ENCODE results near the gene HMGXB3. TPM values are rescaled to one million over a fixed set of nuclear protein-coding genes. Genes with fewer than 3 reads are reported as not detected.

HMGXB3 gene, protein sequence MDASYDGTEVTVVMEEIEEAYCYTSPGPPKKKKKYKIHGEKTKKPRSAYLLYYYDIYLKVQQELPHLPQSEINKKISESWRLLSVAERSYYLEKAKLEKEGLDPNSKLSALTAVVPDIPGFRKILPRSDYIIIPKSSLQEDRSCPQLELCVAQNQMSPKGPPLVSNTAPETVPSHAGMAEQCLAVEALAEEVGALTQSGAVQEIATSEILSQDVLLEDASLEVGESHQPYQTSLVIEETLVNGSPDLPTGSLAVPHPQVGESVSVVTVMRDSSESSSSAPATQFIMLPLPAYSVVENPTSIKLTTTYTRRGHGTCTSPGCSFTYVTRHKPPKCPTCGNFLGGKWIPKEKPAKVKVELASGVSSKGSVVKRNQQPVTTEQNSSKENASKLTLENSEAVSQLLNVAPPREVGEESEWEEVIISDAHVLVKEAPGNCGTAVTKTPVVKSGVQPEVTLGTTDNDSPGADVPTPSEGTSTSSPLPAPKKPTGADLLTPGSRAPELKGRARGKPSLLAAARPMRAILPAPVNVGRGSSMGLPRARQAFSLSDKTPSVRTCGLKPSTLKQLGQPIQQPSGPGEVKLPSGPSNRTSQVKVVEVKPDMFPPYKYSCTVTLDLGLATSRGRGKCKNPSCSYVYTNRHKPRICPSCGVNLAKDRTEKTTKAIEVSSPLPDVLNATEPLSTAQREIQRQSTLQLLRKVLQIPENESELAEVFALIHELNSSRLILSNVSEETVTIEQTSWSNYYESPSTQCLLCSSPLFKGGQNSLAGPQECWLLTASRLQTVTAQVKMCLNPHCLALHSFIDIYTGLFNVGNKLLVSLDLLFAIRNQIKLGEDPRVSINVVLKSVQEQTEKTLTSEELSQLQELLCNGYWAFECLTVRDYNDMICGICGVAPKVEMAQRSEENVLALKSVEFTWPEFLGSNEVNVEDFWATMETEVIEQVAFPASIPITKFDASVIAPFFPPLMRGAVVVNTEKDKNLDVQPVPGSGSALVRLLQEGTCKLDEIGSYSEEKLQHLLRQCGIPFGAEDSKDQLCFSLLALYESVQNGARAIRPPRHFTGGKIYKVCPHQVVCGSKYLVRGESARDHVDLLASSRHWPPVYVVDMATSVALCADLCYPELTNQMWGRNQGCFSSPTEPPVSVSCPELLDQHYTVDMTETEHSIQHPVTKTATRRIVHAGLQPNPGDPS (N-terminal part only)
- 53.7 and 54.3 TPM in 2 replicates for total RNA-seq (2014; rRNA removed; shearing (Covaris generic))
- 58.1 and 74.9 TPM in 2 replicates for polyA plus RNA-seq (2015; cell fraction: cytosol; rRNA removed)
- polyA plus RNA-seq (2015; cell fraction: nucleus; rRNA removed): 312 and 367 TPM in 2 replicates

DNA sequence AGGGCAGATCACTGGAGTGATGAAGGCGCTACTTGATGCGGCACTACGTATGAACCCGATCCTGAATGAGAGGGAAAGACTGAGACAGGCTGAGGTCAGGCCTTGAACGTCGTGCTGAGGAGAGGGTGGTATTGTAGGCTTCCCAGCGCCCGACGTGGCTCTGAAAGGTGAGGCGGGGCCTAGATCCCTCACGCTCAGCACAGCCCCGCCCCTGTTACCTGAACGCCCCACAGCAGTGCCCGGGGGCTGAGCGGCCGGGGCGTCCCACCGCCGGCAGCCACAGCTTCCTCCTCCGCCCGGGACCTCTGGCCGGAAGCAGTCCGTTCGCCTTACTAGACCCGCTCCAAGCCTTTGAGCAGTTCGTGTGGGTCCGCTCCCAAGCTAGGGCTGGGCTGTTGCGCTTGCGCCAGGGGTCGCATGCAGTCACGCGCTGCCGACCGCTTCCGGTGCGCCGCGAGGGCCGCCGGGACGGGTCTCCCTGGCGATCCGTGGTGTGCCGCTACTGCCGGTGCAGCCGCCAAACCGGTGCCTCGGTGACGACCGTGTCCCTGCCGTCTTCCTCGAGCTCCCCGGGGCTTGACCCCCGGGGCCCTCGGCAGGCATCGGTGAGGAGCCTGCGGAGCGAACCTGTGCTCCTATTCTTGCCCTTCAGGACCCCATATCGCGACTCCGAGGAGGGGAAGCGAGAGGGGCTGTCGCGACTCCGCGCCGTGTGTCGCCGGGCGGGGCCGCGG, at the start of gene HMGXB3, which contains the start of gene TIGD6:
Gene HMGXB3, plus strand, starts transcription at position 484 of the 734 bp plus-strand sequence. CDS start 4,114 bp downstream, outside the sequence.
Gene TIGD6, minus strand, starts transcription at position 399 of the 734 bp plus-strand sequence. CDS start 4,306 bp downstream, outside the sequence.
- DNase-seq (ENCODE audit: low read depth, low spot score): peak; percentile 91
- in situ Hi-C loops (cut with HindIII; ENCODE audit: low pct_unique_long_range_greater_than_20kb, low sequenced_read_pairs): no loop called here

DNA sequence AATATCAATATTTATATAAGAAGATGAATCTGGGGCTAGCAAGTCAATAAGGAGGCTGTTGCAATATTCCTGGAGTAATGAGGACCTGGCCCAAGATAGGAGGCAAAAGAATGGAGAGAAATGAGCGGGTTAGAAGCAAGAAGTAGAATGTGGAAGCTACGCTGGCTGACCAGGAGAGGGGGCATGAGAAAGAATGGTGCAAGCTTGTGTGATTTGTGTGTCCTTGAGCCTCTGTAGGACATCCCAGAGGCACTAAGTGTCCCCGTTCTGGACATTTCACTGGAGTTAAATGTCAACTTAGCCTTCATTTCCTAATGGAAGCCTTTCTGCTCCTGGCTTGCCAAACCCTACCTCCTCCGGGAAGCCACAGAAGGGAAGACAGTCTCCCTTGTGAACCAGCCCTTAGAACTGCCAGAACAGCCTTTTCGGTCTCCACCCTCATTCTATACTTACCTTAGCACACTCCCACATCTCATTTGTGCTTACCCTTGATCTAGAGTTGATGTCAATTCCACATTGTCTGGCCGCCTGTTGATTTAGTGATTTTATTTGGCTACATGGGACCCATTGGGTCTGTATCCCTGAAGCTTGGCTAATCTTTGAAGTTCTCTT, 49.3 kb upstream of the HMGXB3 start:
- DNase-seq (ENCODE audit: low read depth, low spot score): peak; percentile 62
- in situ Hi-C loops (cut with HindIII; ENCODE audit: low pct_unique_long_range_greater_than_20kb, low sequenced_read_pairs): no loop called here

DNA sequence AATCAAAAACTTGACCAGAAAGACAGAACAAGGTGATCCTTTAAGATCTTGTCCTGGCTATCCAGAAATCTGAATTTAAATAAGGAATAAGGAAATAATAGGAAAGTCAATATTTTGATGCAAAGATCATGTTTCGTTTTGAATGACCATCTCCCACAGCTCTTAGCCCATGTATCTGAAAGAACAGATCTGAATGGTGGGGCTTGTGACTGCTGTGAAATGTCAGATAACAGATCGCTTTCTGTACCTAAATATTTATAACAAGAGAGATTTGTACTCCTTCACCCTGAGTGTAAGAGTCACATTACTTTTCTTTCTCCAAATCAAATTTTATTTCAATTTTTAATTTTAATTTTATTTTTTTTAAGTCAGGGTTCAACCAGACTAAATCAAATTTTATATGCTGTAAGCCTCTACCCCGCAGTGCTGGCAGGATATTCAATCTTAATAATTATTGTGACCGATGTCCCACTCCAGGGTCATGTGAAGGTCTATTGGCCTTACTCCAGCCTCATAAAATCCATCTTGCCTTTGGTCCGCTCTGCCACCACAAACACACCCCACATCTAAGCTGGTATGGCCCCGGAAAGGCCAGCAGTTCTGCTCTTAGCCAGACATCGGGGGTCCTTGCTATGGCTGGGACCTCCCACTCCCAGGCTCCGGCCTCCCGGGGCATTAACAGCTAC, 47.0 kb upstream of the HMGXB3 start:
- peak; percentile 76 for DNase-seq (ENCODE audit: low read depth, low spot score)
- in situ Hi-C loops (cut with HindIII; ENCODE audit: low pct_unique_long_range_greater_than_20kb, low sequenced_read_pairs): no loop called here

DNA sequence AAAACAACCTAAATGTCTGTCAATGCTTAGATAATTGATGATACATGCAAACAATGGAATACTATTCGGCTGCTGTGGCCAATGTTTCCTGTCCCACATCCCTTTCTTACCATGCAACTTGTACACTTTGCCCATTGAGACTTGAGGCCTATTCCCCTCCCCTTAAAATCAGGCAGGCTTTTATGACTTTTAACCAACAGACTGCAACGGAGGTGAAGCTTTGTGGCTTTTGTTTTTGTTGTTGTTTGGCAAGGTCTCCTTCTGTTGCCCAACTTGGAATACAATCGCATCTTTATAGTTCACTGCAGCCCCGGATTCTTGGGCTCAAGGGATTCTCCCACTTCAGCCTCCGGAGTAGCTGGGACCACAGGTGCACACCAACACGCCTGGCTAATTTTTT, 45.7 kb upstream of the HMGXB3 start:
- in situ Hi-C loops (cut with HindIII; ENCODE audit: low pct_unique_long_range_greater_than_20kb, low sequenced_read_pairs): no loop called here
- peak; percentile 81 for DNase-seq (ENCODE audit: low read depth, low spot score)

DNA sequence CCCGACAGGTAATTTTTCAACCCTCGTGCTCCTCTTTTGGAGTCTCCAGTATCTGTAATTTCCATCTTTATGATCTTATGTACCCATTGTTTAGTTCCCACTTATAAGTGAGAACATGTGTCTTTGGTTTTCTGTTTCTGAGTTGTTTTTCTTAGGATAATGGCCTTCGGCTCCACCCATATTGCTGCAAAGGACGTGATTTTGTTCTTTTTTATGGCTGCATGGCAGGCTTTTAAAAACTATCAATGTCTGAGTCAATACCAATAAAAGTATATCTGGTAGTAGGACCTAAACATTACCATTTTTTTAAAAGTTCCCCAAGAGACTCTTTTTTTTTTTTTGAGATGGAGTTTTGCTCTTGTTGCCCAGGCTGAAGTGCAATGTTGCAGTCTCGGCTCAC, 43.9 kb upstream of the HMGXB3 start:
- no peak for DNase-seq (ENCODE audit: low read depth, low spot score)
- in situ Hi-C loops (cut with HindIII; ENCODE audit: low pct_unique_long_range_greater_than_20kb, low sequenced_read_pairs): no loop called here

DNA sequence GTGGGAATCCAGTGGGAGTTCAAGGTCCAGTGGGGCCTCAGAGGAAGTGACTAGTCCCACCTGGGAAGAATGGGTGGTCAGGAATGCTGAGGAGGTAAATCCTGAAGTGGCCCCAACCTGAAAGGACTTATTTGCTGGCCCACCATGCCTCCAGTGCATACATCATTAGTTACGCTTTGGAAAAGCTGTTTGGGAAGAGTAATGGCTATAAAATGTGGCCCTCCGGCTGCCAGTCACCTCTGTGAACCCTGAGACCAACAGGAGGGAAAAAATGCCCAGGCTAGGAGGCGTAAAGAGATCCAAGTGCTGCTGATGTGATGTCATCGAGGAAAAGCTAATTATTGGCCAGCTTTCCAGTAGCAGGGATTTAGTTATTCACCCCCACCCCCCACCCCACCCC, 42.7 kb upstream of the HMGXB3 start:
- in situ Hi-C loops (cut with HindIII; ENCODE audit: low pct_unique_long_range_greater_than_20kb, low sequenced_read_pairs): no loop called here
- no peak for DNase-seq (ENCODE audit: low read depth, low spot score)

DNA sequence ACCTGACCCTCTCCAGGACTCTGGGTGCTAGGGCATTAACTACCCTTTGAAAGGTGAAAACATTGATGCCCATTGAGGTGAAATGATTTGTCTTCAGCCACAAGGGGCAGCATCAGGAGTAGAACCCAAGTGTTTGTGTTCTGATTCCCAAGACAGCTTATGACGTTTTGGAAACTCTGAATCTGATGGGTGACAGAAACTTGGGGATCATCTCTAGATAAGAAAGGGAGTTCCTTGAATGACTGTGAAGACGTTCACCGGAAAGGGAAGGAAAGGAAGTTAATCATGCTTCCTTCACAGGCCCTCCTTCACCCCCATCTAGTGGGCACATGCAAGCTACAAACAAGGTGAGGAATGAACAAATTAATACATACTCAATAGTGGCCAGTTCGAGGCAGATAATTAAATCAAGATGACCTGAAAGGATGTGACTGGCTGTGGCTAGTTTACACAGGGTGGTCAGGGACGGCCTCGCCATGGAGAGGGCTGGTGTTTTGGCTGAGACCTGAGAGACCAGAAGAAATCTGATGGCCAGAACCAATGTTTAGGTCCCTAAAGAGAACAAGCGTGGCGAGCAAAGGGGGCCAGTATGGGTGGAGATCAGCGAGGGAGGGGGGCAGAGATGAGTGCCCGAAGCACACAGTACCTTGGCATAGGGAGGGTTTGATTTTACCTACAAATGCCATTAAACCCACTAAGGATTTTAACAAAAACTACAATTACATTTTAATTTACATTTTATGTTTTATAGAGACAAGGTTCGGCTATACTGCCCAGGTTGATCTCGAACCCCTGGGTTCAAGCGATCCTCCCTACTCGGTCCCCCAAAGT, 40.9 kb upstream of the HMGXB3 start:
- in situ Hi-C loops (cut with HindIII; ENCODE audit: low pct_unique_long_range_greater_than_20kb, low sequenced_read_pairs): no loop called here
- DNase-seq (ENCODE audit: low read depth, low spot score): peak; percentile 83

DNA sequence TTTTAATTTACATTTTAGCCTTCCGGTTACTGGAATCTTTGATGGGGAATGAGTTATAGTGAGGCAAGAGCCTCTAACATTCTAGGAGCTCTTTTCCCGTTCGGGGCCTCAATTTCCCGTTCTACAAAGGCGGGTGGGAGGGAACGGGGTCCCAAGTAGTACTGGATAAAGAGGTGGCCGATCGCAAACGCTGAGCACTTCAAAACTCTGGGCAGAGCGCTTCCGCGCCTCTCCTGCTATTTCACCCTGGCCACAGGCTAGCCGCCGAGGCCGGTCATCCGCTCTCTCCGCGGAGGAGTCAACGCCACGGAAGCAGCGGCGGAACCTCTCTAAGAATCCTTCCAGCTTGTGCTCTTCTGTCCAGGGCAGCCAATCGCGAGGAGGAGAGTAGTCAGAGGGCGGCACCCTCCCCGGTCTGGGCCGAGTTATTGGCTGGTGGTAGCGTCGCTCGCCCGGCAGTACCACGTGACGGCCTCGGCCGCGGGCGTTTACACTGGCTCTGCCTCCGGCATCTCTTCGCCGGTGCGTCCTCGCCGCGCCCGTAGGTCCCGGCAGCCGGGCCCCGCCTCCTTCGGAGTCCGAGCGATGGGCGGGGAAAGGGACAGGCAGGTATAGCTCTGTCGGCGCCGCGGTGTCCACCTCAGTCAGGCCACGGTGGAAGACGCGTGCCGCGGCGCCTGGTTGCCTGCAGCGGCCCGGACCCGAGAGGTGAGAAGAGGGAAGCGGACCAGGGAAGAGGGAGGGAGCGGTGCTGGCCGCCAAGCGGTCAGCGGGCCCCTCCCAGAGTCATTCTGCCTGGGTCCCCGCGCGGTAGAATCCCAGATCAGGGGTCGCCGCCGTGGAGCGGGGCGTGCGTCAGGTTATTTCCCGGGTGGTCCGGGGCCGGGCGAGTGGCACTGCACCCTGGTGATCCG, 40.0 kb upstream of the HMGXB3 start, which contains the start of gene SLC26A2:
Gene SLC26A2, plus strand, starts transcription at position 487 of the 914 bp plus-strand sequence. CDS start 16,895 bp downstream, outside the sequence.
- peak; percentile 96 for DNase-seq (ENCODE audit: low read depth, low spot score)
- in situ Hi-C loops (cut with HindIII; ENCODE audit: low pct_unique_long_range_greater_than_20kb, low sequenced_read_pairs): no loop called here

DNA sequence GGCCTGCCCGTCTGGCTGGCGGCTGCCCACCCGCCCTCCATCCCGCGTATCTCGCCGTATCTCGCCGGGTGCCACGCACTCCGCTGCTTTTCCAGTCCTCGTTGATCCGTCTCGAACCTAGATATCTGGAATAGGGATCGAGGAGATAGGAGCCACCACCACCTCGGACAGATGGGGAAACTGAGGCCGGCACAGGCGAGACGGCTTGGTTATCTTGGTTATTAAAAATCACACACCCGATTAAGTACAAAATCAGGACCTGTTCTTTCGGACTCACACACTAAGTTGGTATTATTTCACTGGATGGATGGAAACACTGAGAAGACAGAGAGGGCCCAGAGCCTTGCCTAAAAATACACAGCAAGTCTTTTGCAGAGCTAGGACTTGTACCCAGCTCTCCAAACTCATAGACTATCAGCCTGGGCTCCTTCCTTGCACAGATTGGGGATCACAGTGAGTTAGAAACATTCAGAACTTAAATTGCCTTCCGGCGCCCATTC, 39.3 kb upstream of the HMGXB3 start:
- in situ Hi-C loops (cut with HindIII; ENCODE audit: low pct_unique_long_range_greater_than_20kb, low sequenced_read_pairs): no loop called here
- no peak for DNase-seq (ENCODE audit: low read depth, low spot score)

DNA sequence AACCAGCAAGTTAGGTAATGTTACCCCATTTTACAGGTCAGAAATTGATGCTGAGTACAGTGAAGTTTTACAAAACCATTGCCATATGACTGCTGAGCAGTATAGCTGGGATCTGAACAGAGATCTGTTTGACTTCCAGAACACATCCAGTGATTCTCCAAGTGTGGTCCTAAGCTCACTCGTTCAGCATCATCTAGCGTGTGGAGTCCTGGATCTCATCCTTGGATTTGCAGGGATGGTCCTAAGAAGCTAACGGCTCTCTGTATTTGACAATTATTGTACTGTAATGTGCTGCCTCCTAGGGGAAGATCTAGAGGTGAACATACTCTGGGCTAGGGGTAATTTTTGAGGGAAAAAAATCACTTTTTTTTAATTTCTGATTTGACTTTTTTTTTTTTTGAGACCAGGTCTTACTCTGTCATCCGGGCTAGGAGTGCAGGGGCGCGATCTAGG, 38.6 kb upstream of the HMGXB3 start:
- in situ Hi-C loops (cut with HindIII; ENCODE audit: low pct_unique_long_range_greater_than_20kb, low sequenced_read_pairs): no loop called here
- DNase-seq (ENCODE audit: low read depth, low spot score): peak; percentile 78

DNA sequence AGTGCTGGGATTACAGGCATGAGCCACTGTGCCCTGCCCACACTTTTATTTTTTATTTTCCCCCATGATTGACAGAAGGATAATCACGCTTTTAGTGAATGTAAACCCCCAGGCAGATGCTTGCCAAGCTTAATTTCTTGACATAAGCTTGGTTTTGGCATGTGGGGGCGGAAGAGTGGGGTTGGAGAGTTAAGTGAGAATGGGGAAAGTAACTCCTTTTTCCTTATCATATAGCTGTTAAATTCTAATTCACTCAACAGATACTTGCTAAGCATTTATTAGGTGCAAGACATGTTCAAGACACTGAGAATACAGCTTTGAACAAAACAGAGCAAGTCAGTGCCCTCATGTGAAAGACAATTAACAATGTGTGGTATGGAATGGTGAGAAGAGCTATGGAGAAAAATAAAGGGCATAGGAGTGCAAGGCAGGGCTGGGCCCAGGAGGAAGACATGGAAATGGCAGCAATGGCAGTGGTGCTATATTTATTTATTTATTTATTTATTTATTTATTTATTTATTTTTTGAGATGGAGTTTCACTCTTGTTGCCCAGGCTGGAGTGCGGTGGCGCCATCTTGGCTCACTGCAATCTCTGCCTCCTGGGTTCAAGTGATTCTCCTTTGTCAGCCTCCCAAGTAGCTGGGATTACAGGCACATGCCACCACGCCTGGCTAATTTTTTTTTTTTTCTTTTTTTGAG, 37.8 kb upstream of the HMGXB3 start:
- no peak for DNase-seq (ENCODE audit: low read depth, low spot score)
- in situ Hi-C loops (cut with HindIII; ENCODE audit: low pct_unique_long_range_greater_than_20kb, low sequenced_read_pairs): no loop called here

DNA sequence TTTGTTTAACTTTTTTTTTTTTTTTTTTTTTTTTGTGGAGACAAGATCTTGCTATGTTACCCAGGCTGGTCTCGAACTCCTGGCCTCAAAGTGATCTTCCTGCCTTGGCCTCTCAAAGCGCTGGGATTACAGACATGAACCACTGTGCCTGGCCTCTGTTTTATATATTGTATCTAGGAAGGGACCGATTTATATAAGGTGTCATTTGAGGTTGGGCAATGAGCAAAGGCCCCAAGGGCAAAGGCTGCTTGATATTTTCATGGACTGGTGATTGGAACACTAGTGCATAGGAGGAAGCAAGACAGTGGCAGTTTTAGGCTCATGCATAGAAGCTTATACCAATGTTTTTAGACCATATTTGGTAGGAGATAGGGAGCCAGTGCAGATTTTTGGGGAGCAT, 36.8 kb upstream of the HMGXB3 start:
- no peak for DNase-seq (ENCODE audit: low read depth, low spot score)
- in situ Hi-C loops (cut with HindIII; ENCODE audit: low pct_unique_long_range_greater_than_20kb, low sequenced_read_pairs): no loop called here

DNA sequence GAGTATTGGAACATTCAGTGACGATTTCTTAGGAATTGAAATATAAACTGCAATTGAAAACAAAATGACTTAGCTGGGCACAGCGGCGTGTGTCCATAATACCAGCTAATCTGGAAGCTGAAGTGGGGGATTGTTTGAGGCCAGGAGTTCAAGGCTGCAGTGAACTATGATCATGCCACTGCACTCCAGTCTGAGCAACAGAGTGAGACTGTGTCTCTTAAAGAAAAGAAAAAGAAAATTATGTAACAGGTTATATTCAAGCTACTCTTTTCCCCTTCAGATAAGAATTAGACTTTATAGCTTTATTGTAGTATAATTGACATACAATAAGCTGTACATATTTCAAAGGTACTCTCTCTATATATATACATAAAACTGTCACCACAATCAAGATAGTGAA, 33.6 kb upstream of the HMGXB3 start:
- in situ Hi-C loops (cut with HindIII; ENCODE audit: low pct_unique_long_range_greater_than_20kb, low sequenced_read_pairs): no loop called here
- no peak for DNase-seq (ENCODE audit: low read depth, low spot score)
